Measurements from ENCODE around the gene WDR31.

Gene WDR31

DNA sequence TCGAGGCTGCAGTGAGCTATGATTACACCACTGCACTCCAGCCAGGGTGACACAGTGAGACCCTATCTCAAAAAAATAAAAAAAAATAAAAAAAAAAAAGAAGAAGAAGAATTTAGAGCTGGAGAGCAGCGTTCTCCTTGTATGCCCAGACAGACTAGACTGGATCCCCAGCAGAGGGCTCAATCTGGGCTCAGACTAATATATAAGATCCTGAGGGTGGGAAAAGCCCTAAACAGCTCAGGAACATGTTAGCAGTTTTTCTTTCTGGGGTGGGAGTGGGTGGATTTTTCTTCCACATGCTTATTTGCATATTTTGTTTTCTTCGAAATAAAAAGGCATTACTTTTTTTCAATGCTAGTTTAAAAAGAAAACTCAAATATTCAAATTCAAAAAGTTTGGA, 8.4 kb upstream of the WDR31 start:
- CTCF ChIA-PET, result interaction anchor here (0.6 kb wide), 2 partner anchors 13 to 570 kb away, joined by 3 read pairs; no protein-coding TSS in a partner anchor
- POLR2A ChIA-PET, result interaction anchor here (1.1 to 3.9 kb wide), 2 partner anchors 8 to 62 kb away, joined by 3 to 25 read pairs; partner anchors contain the start of genes C9orf43, POLE3 and WDR31
- DNase-seq (ENCODE audit: extremely low spot score), result no peak
- TF ChIP-seq ARNT (IDR thresholded peaks at IDR 0.05) (no peak), CTBP1 (IDR thresholded peaks at IDR 0.05; ENCODE audit: borderline replicate concordance) (no peak)

DNA sequence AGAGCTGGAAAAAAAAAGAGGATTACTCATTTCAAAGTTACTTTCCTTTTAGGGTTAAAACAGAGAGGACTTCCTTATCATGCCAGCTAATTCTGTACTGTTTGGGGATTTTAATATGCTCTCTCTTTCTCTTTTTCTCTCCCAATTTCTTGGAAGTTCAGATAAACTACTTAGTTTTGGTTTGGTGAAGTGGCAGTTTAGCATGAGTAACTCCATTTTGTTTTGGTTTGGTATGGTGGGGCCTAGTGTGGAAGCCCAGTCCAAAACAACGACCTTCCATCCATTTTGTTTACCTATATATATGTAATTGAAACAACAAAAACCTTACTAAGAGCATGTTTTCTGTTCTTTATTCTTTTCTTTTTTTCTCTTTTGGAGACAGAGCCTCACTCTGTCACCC, 5.6 kb upstream of the WDR31 start:
- ChIA-PET CTCF (no interaction called here), POLR2A (interaction anchor here (1.1 kb wide), 1 partner anchor 31 kb away, joined by 3 read pairs; the partner anchor contains the start of gene HDHD3)
- DNase-seq (ENCODE audit: extremely low spot score), result no peak
- TF ChIP-seq ZNF384 (IDR thresholded peaks at IDR 0.05) (no peak), ARNT (IDR thresholded peaks at IDR 0.05) (no peak), LEF1 (IDR thresholded peaks at IDR 0.05; ENCODE audit: borderline replicate concordance) (no peak), ELF4 (IDR thresholded peaks at IDR 0.05) (no peak), SP1 (IDR thresholded peaks at IDR 0.05) (no peak), L3MBTL2 (conservative IDR thresholded peaks at IDR 0.05) (no peak), FOXK2 (IDR thresholded peaks at IDR 0.05) (no peak), NFRKB (IDR thresholded peaks at IDR 0.05) (no peak), SUZ12 (IDR thresholded peaks at IDR 0.05) (no peak)

DNA sequence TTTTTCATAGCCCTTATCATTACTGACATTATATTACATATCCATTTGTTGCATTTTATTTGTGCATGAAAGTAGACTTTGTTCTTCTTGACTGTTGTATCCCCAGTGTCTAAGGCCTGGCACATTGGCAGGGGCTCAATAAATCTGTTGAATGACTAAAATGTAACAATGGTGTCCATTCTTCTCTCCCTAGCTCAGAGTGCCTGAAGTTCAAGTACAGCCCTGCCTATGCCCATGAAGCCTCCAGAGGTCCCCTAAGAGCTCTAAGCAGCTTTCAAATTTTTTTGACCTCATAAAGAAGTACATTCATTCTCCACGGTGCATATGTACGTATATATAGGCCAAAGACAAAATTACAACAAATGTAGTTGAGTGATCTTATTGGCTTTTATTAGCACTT, 5.1 kb upstream of the WDR31 start:
- no peak for DNase-seq (ENCODE audit: extremely low spot score)
- ChIA-PET CTCF (no interaction called here), POLR2A (no interaction called here)
- TF ChIP-seq L3MBTL2 (conservative IDR thresholded peaks at IDR 0.05), result no peak
- no peak for TF ChIP-seq FOXK2 (IDR thresholded peaks at IDR 0.05)
- TF ChIP-seq ARNT (IDR thresholded peaks at IDR 0.05), result no peak

- ChIA-PET POLR2A (interaction anchor here (1.0 kb wide), 1 partner anchor 69 kb away, joined by 3 read pairs; the partner anchor contains the start of genes CDC26 and PRPF4), CTCF (no interaction called here)
- TF ChIP-seq PKNOX1 (IDR thresholded peaks at IDR 0.05), result peak; percentile 25; the same call in 1 of the 2 replicates
- TF ChIP-seq ARNT (IDR thresholded peaks at IDR 0.05), result no peak
- DNase-seq (ENCODE audit: extremely low spot score), result no peak
Observed at GRCh38 chr9:113343732-113344231, 3.7 kb upstream of the WDR31 start.

- no peak for TF ChIP-seq NFRKB (IDR thresholded peaks at IDR 0.05)
- TF ChIP-seq LEF1 (IDR thresholded peaks at IDR 0.05; ENCODE audit: borderline replicate concordance), result no peak
- no peak for TF ChIP-seq PKNOX1 (IDR thresholded peaks at IDR 0.05)
- TF ChIP-seq SUZ12 (IDR thresholded peaks at IDR 0.05), result no peak
- no peak for TF ChIP-seq FOXK2 (IDR thresholded peaks at IDR 0.05)
- no peak for TF ChIP-seq HDGF (IDR thresholded peaks at IDR 0.05; ENCODE audit: borderline replicate concordance)
- TF ChIP-seq ELF4 (IDR thresholded peaks at IDR 0.05), result no peak
- no peak for TF ChIP-seq FOXM1 (IDR thresholded peaks at IDR 0.05; ENCODE audit: borderline replicate concordance)
- TF ChIP-seq BHLHE40 (IDR thresholded peaks at IDR 0.05; ENCODE audit: borderline replicate concordance), result no peak
- no peak for TF ChIP-seq TARDBP (IDR thresholded peaks at IDR 0.05)
- no peak for TF ChIP-seq SP1 (IDR thresholded peaks at IDR 0.05)
- TF ChIP-seq CTBP1 (IDR thresholded peaks at IDR 0.05; ENCODE audit: borderline replicate concordance), result no peak
- no peak for TF ChIP-seq ARNT (IDR thresholded peaks at IDR 0.05)
- ChIA-PET CTCF (interaction anchor here (0.6 kb wide), 1 partner anchor 25 kb away, joined by 3 read pairs; no protein-coding TSS in a partner anchor), POLR2A (interaction anchor here (2.8 to 3.8 kb wide), 3 partner anchors 8 to 68 kb away, joined by 18 to 25 read pairs (median 20); partner anchors contain the start of genes BSPRY, C9orf43 and POLE3)
- DNase-seq (ENCODE audit: extremely low spot score), result no peak
Observed at GRCh38 chr9:113341712-113342410, 1.8 kb upstream of the WDR31 start.

DNA sequence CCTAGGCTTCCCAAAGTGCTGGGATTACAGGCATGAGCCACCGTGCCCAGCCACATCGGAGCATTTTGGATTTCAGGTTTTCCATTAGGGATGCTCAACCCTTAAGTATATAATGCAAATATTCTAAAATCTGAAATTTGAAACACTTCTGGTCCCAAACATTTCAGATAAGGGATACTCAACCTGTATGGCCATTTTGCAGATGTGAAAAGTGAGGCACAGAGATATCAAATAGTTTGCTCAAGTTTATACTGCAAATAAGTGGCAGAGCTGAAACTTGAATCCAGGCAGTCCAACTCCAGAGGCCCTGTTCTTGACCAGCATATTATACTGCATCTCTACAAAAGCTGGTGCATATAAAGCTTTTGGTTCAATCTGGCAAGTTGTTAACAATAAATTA, 2.4 kb downstream of the WDR31 start:
- CTCF ChIA-PET, result no interaction called here
- TF ChIP-seq SP1 (IDR thresholded peaks at IDR 0.05) (no peak), TARDBP (IDR thresholded peaks at IDR 0.05) (no peak), BHLHE40 (IDR thresholded peaks at IDR 0.05; ENCODE audit: borderline replicate concordance) (no peak), HDGF (IDR thresholded peaks at IDR 0.05; ENCODE audit: borderline replicate concordance) (no peak), FOXM1 (IDR thresholded peaks at IDR 0.05; ENCODE audit: borderline replicate concordance) (no peak), ARNT (IDR thresholded peaks at IDR 0.05) (no peak), NFRKB (IDR thresholded peaks at IDR 0.05) (no peak), SUZ12 (IDR thresholded peaks at IDR 0.05) (no peak)
- DNase-seq (ENCODE audit: extremely low spot score), result no peak

DNA sequence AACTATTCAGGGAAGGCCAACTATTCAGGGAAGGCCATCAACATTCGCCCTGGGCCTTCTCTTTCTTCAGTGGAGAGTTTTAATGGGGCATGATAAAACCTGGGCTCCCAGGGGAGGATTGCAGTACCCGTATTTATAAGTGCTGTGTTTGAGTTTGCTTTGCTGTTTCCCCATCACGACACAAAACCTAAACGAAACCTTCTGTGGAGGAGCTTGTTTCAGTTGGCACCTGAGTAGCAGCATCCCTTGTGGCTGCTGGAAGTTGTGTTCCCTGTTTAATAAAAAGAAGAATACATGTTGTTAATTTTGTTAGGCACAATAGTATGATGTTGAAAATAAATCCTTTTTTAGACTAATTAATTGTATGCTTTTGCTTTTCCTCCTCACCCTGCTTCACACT, 8.3 kb downstream of the WDR31 start:
- TF ChIP-seq FOXA1 (IDR thresholded peaks at IDR 0.05) (no peak), NFRKB (IDR thresholded peaks at IDR 0.05) (no peak), HDGF (IDR thresholded peaks at IDR 0.05; ENCODE audit: borderline replicate concordance) (no peak), LEF1 (IDR thresholded peaks at IDR 0.05; ENCODE audit: borderline replicate concordance) (no peak), ELF4 (IDR thresholded peaks at IDR 0.05) (no peak), FOXK2 (IDR thresholded peaks at IDR 0.05) (no peak), TARDBP (IDR thresholded peaks at IDR 0.05) (no peak), FOXM1 (IDR thresholded peaks at IDR 0.05; ENCODE audit: borderline replicate concordance) (no peak), CTBP1 (IDR thresholded peaks at IDR 0.05; ENCODE audit: borderline replicate concordance) (no peak), ARNT (IDR thresholded peaks at IDR 0.05) (no peak), BHLHE40 (IDR thresholded peaks at IDR 0.05; ENCODE audit: borderline replicate concordance) (no peak), PKNOX1 (IDR thresholded peaks at IDR 0.05) (no peak), SP1 (IDR thresholded peaks at IDR 0.05) (no peak), ZNF384 (IDR thresholded peaks at IDR 0.05) (no peak), SUZ12 (IDR thresholded peaks at IDR 0.05) (no peak), L3MBTL2 (conservative IDR thresholded peaks at IDR 0.05) (no peak)
- ChIA-PET CTCF (interaction anchor here (0.7 kb wide), 1 partner anchor 79 kb away, joined by 3 read pairs; no protein-coding TSS in a partner anchor), POLR2A (interaction anchor here (1.6 to 1.9 kb wide), 2 partner anchors 8 to 79 kb away, joined by 6 read pairs; partner anchors contain the start of genes C9orf43, POLE3 and WDR31)
- no peak for DNase-seq (ENCODE audit: extremely low spot score)

More for the DNA sequence above, 2.4 kb downstream of the WDR31 start:
- POLR2A ChIA-PET, result no interaction called here
